A549 (cell line): ENCODE measurements around the gene TMPRSS12.
A peak's percentile ranks its signal among the peaks of the same experiment; 100 is the strongest.

Experiments used
- BHLHE40 ChIP-seq: IDR thresholded peaks from 2 replicates; pipeline ENCODE4 v1.6.1; 2012; ENCODE audit warnings: low read depth, low read length, inconsistent platforms
- EP300 ChIP-seq, 2 experiments: fragments of >200 bp; sonication (Bioruptor Twin); formaldehyde crosslinking; IDR thresholded peaks; 2 replicates in 1 of 2; 3 replicates in 1 of 2; pipeline ENCODE4 v1.6.1; 2016 to 2017
- POLR2A ChIP-seq: IDR thresholded peaks from 2 replicates; pipeline ENCODE4 v1.6.1; 2012; ENCODE audit warnings: mild to moderate bottlenecking, low read length
- TF ChIP-seq, protein P1 (sequence below): fragments of >200 bp; sonication (Bioruptor Twin); formaldehyde crosslinking; IDR thresholded peaks from 3 replicates; pipeline ENCODE4 v1.5.1; 2016
- TF ChIP-seq, protein P2 (sequence below): IDR thresholded peaks from 2 replicates; pipeline ENCODE4 v1.6.1; 2012

DNA sequence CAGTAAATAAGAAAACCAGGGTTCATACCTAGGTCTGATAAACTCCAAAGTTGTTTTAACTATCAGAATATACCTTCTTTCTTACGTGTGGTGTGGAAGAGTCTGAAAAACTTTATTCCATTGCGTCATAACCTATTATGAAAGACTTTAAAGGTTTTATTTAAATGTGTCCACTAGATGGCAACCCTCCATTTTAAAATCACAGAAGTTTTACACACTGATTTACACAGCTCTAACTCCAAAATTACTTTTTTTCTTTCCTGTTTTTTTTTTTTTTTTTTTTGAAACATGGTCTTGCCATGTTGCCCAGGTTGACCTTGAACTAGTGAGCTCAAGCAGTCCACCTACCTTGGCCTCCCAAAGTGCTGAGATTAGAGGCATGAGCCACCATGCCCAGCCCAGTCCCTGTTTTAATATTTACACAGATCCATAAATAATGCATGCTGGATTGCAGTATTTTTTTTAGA, 17.3 kb upstream of the TMPRSS12 start:
- TF ChIP-seq, protein P1, sequence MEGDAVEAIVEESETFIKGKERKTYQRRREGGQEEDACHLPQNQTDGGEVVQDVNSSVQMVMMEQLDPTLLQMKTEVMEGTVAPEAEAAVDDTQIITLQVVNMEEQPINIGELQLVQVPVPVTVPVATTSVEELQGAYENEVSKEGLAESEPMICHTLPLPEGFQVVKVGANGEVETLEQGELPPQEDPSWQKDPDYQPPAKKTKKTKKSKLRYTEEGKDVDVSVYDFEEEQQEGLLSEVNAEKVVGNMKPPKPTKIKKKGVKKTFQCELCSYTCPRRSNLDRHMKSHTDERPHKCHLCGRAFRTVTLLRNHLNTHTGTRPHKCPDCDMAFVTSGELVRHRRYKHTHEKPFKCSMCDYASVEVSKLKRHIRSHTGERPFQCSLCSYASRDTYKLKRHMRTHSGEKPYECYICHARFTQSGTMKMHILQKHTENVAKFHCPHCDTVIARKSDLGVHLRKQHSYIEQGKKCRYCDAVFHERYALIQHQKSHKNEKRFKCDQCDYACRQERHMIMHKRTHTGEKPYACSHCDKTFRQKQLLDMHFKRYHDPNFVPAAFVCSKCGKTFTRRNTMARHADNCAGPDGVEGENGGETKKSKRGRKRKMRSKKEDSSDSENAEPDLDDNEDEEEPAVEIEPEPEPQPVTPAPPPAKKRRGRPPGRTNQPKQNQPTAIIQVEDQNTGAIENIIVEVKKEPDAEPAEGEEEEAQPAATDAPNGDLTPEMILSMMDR: peak; percentile 85
- TF ChIP-seq, protein P2, sequence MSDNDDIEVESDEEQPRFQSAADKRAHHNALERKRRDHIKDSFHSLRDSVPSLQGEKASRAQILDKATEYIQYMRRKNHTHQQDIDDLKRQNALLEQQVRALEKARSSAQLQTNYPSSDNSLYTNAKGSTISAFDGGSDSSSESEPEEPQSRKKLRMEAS: no peak
- no peak for TF ChIP-seq EP300 (IDR thresholded peaks at IDR 0.05)
- TF ChIP-seq POLR2A: no peak
- TF ChIP-seq BHLHE40: no peak
